ENCODE results near the gene PCDH9. TPM values are rescaled to one million over a fixed set of nuclear protein-coding genes. Genes with fewer than 3 reads are reported as not detected.

The PCDH9 gene
- polyA plus RNA-seq, 3 donors: 0.03 TPM; not detected in 1

DNA sequence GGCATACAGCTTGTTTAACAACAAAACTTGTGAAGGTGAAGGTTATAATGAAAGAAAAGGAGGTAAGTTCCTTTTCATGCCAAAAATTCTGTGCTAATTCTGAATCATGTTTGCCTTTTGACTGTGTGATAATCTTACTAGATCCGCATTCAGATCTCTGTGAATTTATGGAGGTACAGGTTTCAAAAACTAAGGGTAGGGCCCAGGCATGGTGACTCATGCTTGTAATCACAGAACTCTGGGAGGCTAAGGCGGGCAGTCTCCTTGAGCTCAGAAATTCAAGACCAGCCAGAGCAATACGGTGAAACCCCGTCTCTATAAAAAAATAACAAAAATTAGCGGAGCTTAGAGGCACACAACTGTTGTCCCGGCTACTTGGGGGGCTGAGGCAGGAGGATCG lies 45.9 kb downstream of the PCDH9 start:
- no peak overlapping the region for H3K9ac ChIP-seq (ENCODE audit: insufficient read depth, low read length, poor library complexity, severe bottlenecking)
- Mint-ChIP-seq H3K27ac (peak overlapping the region in 1 of 7 donors; percentile 43), H3K9me3 (peaks cover 0 to 6% (median 2%) of the 10 kb centered on the region in 7 donors), H3K36me3 (no peaks in the 10 kb centered on the region), H3K27me3 (ENCODE audit: low read depth in 3 of 3) (no peaks in the 10 kb centered on the region), H3K4me3 (no peak overlapping the region), H3K4me1 (no peaks in the 10 kb centered on the region)
- H3K79me2 ChIP-seq (ENCODE audit: insufficient read depth, low read length): no peaks in the 10 kb centered on the region
- no peak overlapping the region for H3K4me3 ChIP-seq (replicated peaks in 1 of 3; ENCODE audit: low read depth in 2 of 3, low read length in 3 of 3)
- no peak overlapping the region for H3K27ac ChIP-seq (ENCODE audit: low read depth in 1 of 2, low read length in 2 of 2)
- H3K27me3 ChIP-seq (ENCODE audit: control insufficient read depth in 2 of 2, insufficient read depth in 2 of 2, low read length in 2 of 2): no peaks in the 10 kb centered on the region
- no peak for TF ChIP-seq CTCF (IDR thresholded peaks at IDR 0.05)
- no peak overlapping the region for H2AFZ ChIP-seq (ENCODE audit: insufficient read depth, low read depth, low read length, poor library complexity, severe bottlenecking)
- H3K36me3 ChIP-seq (replicated peaks in 1 of 2; ENCODE audit: control insufficient read depth in 1 of 2, insufficient read depth in 2 of 2, low read length in 2 of 2): no peaks in the 10 kb centered on the region
- WGBS (ENCODE audit: insufficient coverage): 100% methylated on average over 2 of the region's 7 CpGs
- H3K4me2 ChIP-seq (replicated peaks; ENCODE audit: extremely low read depth, low read length, poor library complexity, severe bottlenecking): no peak overlapping the region
- no peak for DNase-seq
- intact Hi-C loops (cut with micrococcal nuclease): no loop called here
- no peaks in the 10 kb centered on the region for H3K9me3 ChIP-seq (replicated peaks in 1 of 2; ENCODE audit: control insufficient read depth in 1 of 2, insufficient read depth in 1 of 2, low read length in 2 of 2)
- no peaks in the 10 kb centered on the region for H4K20me1 ChIP-seq (ENCODE audit: insufficient read depth, low read length)
- no peaks in the 10 kb centered on the region for H3K4me1 ChIP-seq (ENCODE audit: control insufficient read depth in 1 of 2, insufficient read depth in 2 of 2, low read length in 2 of 2)

GRCh38 chr13:67183151-67183550 lies 47.0 kb downstream of the PCDH9 start:
- no peak overlapping the region for H3K4me2 ChIP-seq (replicated peaks; ENCODE audit: extremely low read depth, low read length, poor library complexity, severe bottlenecking)
- no peak overlapping the region for H3K27ac ChIP-seq (ENCODE audit: low read depth in 1 of 2, low read length in 2 of 2)
- no peaks in the 10 kb centered on the region for H3K4me1 ChIP-seq (ENCODE audit: control insufficient read depth in 1 of 2, insufficient read depth in 2 of 2, low read length in 2 of 2)
- intact Hi-C loops (cut with micrococcal nuclease): no loop called here
- Mint-ChIP-seq H3K36me3 (no peaks in the 10 kb centered on the region), H3K4me3 (no peak overlapping the region), H3K27me3 (ENCODE audit: low read depth in 3 of 3) (no peaks in the 10 kb centered on the region), H3K4me1 (no peaks in the 10 kb centered on the region), H3K9me3 (peaks cover 0 to 6% (median 2%) of the 10 kb centered on the region in 7 donors), H3K27ac (no peak overlapping the region)
- H3K27me3 ChIP-seq (ENCODE audit: control insufficient read depth in 2 of 2, insufficient read depth in 2 of 2, low read length in 2 of 2): no peaks in the 10 kb centered on the region
- DNase-seq: no peak
- no peak for TF ChIP-seq CTCF (IDR thresholded peaks at IDR 0.05)
- no peaks in the 10 kb centered on the region for H3K36me3 ChIP-seq (replicated peaks in 1 of 2; ENCODE audit: control insufficient read depth in 1 of 2, insufficient read depth in 2 of 2, low read length in 2 of 2)
- WGBS (ENCODE audit: insufficient coverage): no CpG with 5 or more reads among the region's 1 CpG
- no peak overlapping the region for H3K4me3 ChIP-seq (replicated peaks in 1 of 3; ENCODE audit: low read depth in 2 of 3, low read length in 3 of 3)
- H3K9me3 ChIP-seq (replicated peaks in 1 of 2; ENCODE audit: control insufficient read depth in 1 of 2, insufficient read depth in 1 of 2, low read length in 2 of 2): no peaks in the 10 kb centered on the region
- H2AFZ ChIP-seq (ENCODE audit: insufficient read depth, low read depth, low read length, poor library complexity, severe bottlenecking): no peak overlapping the region
- H3K9ac ChIP-seq (ENCODE audit: insufficient read depth, low read length, poor library complexity, severe bottlenecking): no peak overlapping the region
- no peaks in the 10 kb centered on the region for H3K79me2 ChIP-seq (ENCODE audit: insufficient read depth, low read length)
- no peaks in the 10 kb centered on the region for H4K20me1 ChIP-seq (ENCODE audit: insufficient read depth, low read length)
